Measurements from ENCODE around the gene GMPS. TPM values are rescaled to one million over a fixed set of nuclear protein-coding genes. Genes with fewer than 3 reads are reported as not detected.
A peak's percentile ranks its signal among the peaks of the same experiment; 100 is the strongest.

The GMPS gene
- total RNA-seq, 1 donor = 52.2 TPM

DNA sequence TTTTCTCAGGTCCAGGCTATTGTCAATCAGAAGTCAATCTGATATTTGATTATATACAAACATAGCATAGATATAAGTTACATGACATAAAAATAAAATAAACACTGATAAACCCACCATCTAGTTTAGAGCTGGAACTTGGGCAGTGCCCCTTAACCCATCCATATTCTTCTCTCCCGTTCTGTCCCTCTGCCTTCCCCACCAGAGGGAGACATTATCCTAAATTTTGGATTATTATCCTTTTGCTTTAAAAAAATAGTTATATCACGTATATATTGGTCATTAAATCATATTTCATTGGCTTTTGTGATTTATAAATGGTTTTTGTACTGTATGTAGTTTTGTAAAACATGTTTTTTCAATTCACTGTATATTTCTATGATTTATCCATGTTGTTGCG lies 107.9 kb downstream of the GMPS start:
- H3K4me3 ChIP-seq (ENCODE audit: low read depth, low read length) = no peak overlapping the region
- DNase-seq (ENCODE audit: low read depth) = no peak
- TF ChIP-seq CTCF (IDR thresholded peaks at IDR 0.05; ENCODE audit: insufficient read depth, low read depth, low read length) = peak; percentile 40

- TF ChIP-seq CTCF (IDR thresholded peaks at IDR 0.05; ENCODE audit: insufficient read depth, low read depth, low read length) = no peak
- H3K4me3 ChIP-seq (ENCODE audit: low read depth, low read length) = no peak overlapping the region
- no peak for DNase-seq (ENCODE audit: low read depth)
These were observed 109.3 kb downstream of the GMPS start for GRCh38 chr3:155979746-155980145.

DNA sequence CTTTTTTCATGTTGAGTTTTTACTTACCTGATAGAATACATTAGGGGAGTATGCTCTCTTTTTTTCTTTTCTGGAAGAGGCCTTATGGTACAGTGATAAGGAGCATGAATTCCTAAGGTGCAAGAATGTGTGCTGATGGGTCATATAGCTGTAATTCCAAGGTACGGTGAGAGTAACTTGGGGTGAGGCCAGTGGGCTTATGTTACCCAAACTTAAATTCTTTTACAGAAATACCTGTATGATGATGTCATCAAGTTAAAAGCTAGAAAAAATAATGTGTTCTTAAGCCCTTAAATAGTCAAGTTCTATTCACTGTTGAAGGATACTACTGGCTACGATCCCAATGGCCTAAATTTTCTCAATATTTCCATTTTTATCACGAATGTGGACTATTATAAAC lies 111.2 kb downstream of the GMPS start:
- TF ChIP-seq CTCF (IDR thresholded peaks at IDR 0.05; ENCODE audit: insufficient read depth, low read depth, low read length) = no peak
- DNase-seq (ENCODE audit: low read depth) = no peak
- no peak overlapping the region for H3K4me3 ChIP-seq (ENCODE audit: low read depth, low read length)

GRCh38 chr3:155983834-155984474 lies 113.5 kb downstream of the GMPS start:
- no peak for TF ChIP-seq CTCF (IDR thresholded peaks at IDR 0.05; ENCODE audit: insufficient read depth, low read depth, low read length)
- DNase-seq (ENCODE audit: low read depth) = peak; percentile 13
- H3K4me3 ChIP-seq (ENCODE audit: low read depth, low read length) = no peak overlapping the region

- TF ChIP-seq CTCF (IDR thresholded peaks at IDR 0.05; ENCODE audit: insufficient read depth, low read depth, low read length) = no peak
- no peak for DNase-seq (ENCODE audit: low read depth)
- H3K4me3 ChIP-seq (ENCODE audit: low read depth, low read length) = no peak overlapping the region
These were observed 114.5 kb downstream of the GMPS start for GRCh38 chr3:155984791-155985417.

DNA sequence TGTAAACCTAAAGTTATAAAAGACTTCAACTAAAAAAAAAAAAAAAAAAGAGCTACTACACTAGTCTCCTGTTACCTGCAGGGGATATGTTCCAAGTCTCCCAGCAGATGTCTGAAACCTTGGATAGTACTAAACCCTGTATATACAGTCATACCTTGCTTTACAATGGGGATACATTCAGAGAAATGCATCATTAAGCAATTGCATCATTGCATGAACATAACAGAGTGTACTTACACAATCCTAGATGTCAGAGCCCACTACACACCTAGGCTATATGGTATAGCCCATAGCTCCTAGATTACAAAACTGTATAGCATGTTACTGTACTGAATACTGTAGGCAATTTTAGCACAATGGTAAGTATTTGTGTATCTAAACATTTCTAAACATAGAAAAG lies 119.1 kb downstream of the GMPS start:
- no peak for TF ChIP-seq CTCF (IDR thresholded peaks at IDR 0.05; ENCODE audit: insufficient read depth, low read depth, low read length)
- no peak overlapping the region for H3K4me3 ChIP-seq (ENCODE audit: low read depth, low read length)
- no peak for DNase-seq (ENCODE audit: low read depth)

- no peak for TF ChIP-seq CTCF (IDR thresholded peaks at IDR 0.05; ENCODE audit: insufficient read depth, low read depth, low read length)
- DNase-seq (ENCODE audit: low read depth) = no peak
These were observed 120.8 kb downstream of the GMPS start for GRCh38 chr3:155991212-155991611.

More at GRCh38 chr3:155991212-155991611, 120.8 kb downstream of the GMPS start:
- H3K4me3 ChIP-seq (ENCODE audit: low read depth, low read length) = no peak overlapping the region

All from fibroblast of villous mesenchyme (primary cell).